DND-41 (cell line): Measurements from ENCODE around the gene TBC1D14.

Experiments used
- CTCF ChIP-seq: IDR thresholded peaks from 2 replicates; pipeline ENCODE4 v1.5.1; 2012; ENCODE audit warnings: borderline replicate concordance, low read length, moderate library complexity, mild to moderate bottlenecking; ENCODE audit not compliant: poor library complexity, severe bottlenecking; ENCODE audit errors: extremely low read depth
- EZH2 ChIP-seq: IDR thresholded peaks from 3 replicates; pipeline ENCODE4 v1.6.1; 2012; ENCODE audit warnings: borderline replicate concordance, low read depth, mild to moderate bottlenecking, moderate library complexity, low read length, inconsistent platforms; ENCODE audit not compliant: severe bottlenecking

GRCh38 chr4:7073526-7074390 lies 164.1 kb downstream of the TBC1D14 start:
- TF ChIP-seq CTCF: no peak
- no peak for TF ChIP-seq EZH2
